HEK293T (cell line): Measurements from ENCODE around the gene HYCC1.

Experiments used
- BHLHE40 ChIP-seq: fragments of 450-650 bp; IDR thresholded peaks from 2 replicates; pipeline ENCODE4 v1.6.1; 2016; ENCODE audit warnings: mild to moderate bottlenecking, moderate library complexity, borderline replicate concordance
- ELF4 ChIP-seq: fragments of 450-650 bp; IDR thresholded peaks from 2 replicates; pipeline ENCODE4 v1.6.1; 2017; ENCODE audit warnings: antibody characterized with exemption
- FOXA1 ChIP-seq: fragments of 450-650 bp; IDR thresholded peaks from 2 replicates; pipeline ENCODE4 v1.6.1; 2016; ENCODE audit warnings: mild to moderate bottlenecking
- FOXM1 ChIP-seq: fragments of 450-650 bp; IDR thresholded peaks from 2 replicates; pipeline ENCODE4 v1.6.1; 2017; ENCODE audit warnings: mild to moderate bottlenecking, borderline replicate concordance
- HDGF ChIP-seq: fragments of 450-650 bp; IDR thresholded peaks from 2 replicates; pipeline ENCODE4 v1.6.1; 2017; ENCODE audit warnings: antibody characterized with exemption, borderline replicate concordance
- L3MBTL2 ChIP-seq: fragments of 450-650 bp; conservative IDR thresholded peaks from 2 replicates; pipeline ENCODE4 v1.6.1; 2016; ENCODE audit warnings: mild to moderate bottlenecking
- SP1 ChIP-seq: fragments of 450-650 bp; IDR thresholded peaks from 2 replicates; pipeline ENCODE4 v1.6.1; 2017
- SUZ12 ChIP-seq: fragments of 450-650 bp; IDR thresholded peaks from 2 replicates; pipeline ENCODE4 v1.6.1; 2016; ENCODE audit warnings: mild to moderate bottlenecking
- TARDBP ChIP-seq: fragments of 450-650 bp; IDR thresholded peaks from 2 replicates; pipeline ENCODE4 v1.6.1; 2016

DNA sequence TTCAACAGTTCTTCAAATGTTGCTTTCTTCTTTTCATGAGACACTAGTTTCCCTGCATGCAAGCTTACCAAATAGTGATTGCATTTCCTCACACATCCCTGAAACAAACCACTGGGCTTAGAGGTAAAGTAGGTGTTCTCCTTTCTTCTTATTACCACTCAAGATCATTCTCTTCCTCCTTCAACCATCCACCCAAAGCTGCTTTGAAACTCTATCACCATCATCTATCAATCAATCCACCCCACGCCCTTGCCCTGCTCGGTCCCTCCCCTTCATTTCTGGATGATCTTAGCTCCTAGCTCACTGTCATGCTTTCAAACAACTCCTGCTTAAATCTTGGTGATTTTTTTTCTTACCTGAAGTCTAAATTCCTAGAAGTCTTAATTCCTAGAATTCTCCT, 18.9 kb downstream of the HYCC1 start:
- TF ChIP-seq ELF4 (no peak), FOXA1 (no peak), SP1 (no peak), SUZ12 (no peak), TARDBP (no peak), L3MBTL2 (no peak), FOXM1 (no peak), HDGF (no peak), BHLHE40 (no peak)
